Heart left ventricle (tissue), 13 donors: ENCODE results near the gene SEMA3B.

Experiments
- POLR2A ChIP-seq, 2 donors: fragments of 450-650 bp; IDR thresholded peaks; one replicate each; pipeline ENCODE4 v1.6.1; 2017; ENCODE audit warnings: antibody characterized with exemption in 2 of 2, mild to moderate bottlenecking in 2 of 2, moderate library complexity in 2 of 2
- TF ChIP-seq, protein P1 (sequence below), 12 donors: fragments of 200-600 bp; sonication (generic) in 4 of 12; IDR thresholded peaks; one replicate each; pipeline versions ENCODE4 v1.5.0 to v1.8.0; 2018 to 2022; ENCODE audit warnings: antibody characterized with exemption in 12 of 12, mild to moderate bottlenecking in 5 of 12
- donor health status: ischemic (EF 13 %, LVEDD 7.1; RV severe dilation, severe dysfunction).
- donor health status: DM: no; HTN: yes; CAD: no.
- donor health status: DM: no; HTN: no; CAD: no.
- donor health status: ischemic (EF 25% LVEDD 6.9; RV normal size, moderate dysfunction).
- donor health status: ischemic (EF 25% LVEDD 5.7; RV mildly dilated, moderate dysfunction).
- donor health status: ischemic (EF 35%, LVEDD 5.7; RV mildly dilated, moderate dysfunction).
- donor health status: nonischemic (EF 11% LVEDD 7.7; RV severe dilation, severe dysfunction).
- donor health status: DM: yes; HTN: yes; CAD: no.
- donor health status: PGD.
- donor health status: ischemic (EF 29% LVEDD 5.4; RV normal size, mild dysfunction).
- donor health status: nonischemic (EF 23%, LVEDD 6.1; RV moderate dilation, normal function).

DNA sequence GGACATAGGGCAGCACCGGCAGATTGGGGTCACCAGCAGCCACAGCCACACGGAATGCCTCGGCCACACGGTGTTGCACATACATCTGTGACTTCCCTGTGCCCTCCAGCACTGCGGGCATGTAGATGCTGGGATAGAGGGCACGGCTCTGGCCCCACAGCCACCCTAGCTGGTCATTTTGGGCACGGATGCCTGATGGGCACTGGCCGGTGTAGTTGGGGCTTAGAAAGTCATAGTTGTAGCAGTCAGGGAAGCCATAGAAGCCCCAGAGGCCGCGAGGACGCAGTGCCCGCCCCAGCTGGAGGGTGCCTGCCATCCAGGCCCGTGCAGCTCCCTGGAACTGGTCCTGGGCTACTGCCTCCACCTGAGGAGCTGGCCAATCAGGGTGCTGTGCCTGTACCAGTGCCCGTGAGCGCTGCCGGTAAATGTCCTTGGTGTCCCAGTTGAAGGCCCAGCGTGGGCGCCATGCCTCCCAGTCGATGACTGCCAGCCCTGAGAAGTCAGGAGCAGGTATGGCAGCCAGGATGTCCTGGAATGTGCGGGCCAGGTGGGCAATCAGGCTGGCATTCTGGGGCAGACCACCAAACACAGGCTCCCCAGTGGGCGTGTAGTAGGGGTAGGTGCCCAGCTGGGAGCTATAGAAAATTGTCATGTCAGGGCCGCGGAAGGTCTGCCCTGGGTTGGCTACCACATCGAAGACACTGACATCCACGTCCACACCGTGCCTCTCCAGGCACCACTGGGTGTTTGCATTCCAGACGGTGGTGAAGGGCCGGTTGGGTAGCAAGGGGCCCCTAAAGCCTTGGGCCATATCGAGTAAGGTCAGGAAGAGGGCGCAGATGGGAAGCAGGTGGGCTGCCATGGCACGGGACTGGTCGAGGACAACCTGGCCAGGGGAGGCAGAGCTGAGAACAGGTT, 33.4 kb downstream of the SEMA3B start:
- TF ChIP-seq, protein P1, sequence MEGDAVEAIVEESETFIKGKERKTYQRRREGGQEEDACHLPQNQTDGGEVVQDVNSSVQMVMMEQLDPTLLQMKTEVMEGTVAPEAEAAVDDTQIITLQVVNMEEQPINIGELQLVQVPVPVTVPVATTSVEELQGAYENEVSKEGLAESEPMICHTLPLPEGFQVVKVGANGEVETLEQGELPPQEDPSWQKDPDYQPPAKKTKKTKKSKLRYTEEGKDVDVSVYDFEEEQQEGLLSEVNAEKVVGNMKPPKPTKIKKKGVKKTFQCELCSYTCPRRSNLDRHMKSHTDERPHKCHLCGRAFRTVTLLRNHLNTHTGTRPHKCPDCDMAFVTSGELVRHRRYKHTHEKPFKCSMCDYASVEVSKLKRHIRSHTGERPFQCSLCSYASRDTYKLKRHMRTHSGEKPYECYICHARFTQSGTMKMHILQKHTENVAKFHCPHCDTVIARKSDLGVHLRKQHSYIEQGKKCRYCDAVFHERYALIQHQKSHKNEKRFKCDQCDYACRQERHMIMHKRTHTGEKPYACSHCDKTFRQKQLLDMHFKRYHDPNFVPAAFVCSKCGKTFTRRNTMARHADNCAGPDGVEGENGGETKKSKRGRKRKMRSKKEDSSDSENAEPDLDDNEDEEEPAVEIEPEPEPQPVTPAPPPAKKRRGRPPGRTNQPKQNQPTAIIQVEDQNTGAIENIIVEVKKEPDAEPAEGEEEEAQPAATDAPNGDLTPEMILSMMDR (IDR thresholded peaks at IDR 0.05), result no peak
- TF ChIP-seq POLR2A (IDR thresholded peaks at IDR 0.05), result no peak
